Effector memory CD4-positive, alpha-beta T cell (primary cell): ENCODE data around the gene TBKBP1.
A peak's percentile ranks its signal among the peaks of the same experiment; 100 is the strongest.

Experiments
- DNase-seq, 3 donors: peaks; one replicate each; pipeline ENCODE4 v3.0.0-alpha.2; 2020
- H3K27ac ChIP-seq: 2 replicates; pipeline ENCODE4 v1.7.0; 2013; ENCODE audit warnings: mild to moderate bottlenecking, low read length, moderate library complexity; ENCODE audit not compliant: insufficient read depth, poor library complexity, severe bottlenecking
- H3K27me3 ChIP-seq: replicated peaks from 2 replicates; pipeline ENCODE4 v1.7.0; 2013; ENCODE audit warnings: mild to moderate bottlenecking, low read length; ENCODE audit not compliant: insufficient read depth, control insufficient read depth, poor library complexity, severe bottlenecking
- H3K36me3 ChIP-seq: 2 replicates; pipeline ENCODE4 v1.7.0; 2013; ENCODE audit warnings: mild to moderate bottlenecking, low read length, moderate library complexity; ENCODE audit not compliant: control insufficient read depth, insufficient read depth
- H3K4me1 ChIP-seq: 2 replicates; pipeline ENCODE4 v1.7.0; 2013; ENCODE audit warnings: low read length, mild to moderate bottlenecking; ENCODE audit not compliant: control insufficient read depth, insufficient read depth, poor library complexity, severe bottlenecking
- H3K4me3 ChIP-seq: 2 replicates; pipeline ENCODE4 v1.7.0; 2013; ENCODE audit warnings: low read length, low read depth, mild to moderate bottlenecking; ENCODE audit not compliant: insufficient read depth, poor library complexity, severe bottlenecking
- H3K9me3 ChIP-seq: 2 replicates; pipeline ENCODE4 v1.7.0; 2013; ENCODE audit warnings: mild to moderate bottlenecking, low read length, moderate library complexity; ENCODE audit not compliant: control insufficient read depth

The TBKBP1 gene

DNA sequence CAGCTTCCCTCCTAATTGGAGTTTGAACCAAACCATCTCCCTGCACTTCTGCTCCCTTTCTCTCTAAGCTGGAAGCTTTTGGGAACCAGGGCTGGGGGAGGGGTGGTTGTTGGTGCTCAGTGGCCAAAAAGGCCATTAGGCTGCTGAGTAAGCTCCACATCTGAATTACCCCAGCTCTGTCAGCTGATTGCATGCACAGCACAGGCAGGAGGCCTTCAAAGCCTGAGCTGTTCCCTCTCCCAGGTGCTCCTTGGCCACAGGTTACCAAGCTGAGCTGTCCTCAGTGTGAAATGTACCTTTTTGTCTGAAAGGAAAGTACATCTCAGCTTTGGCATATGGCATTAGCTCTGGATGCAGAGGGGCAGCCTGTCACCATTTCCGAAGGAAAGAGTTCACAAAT lies 6.2 kb upstream of the TBKBP1 start:
- H3K4me1 ChIP-seq, result peaks cover 4% of the 10 kb centered on the region
- no peak overlapping the region for H3K4me3 ChIP-seq
- no peak overlapping the region for H3K27ac ChIP-seq
- H3K36me3 ChIP-seq, result peaks cover 18% of the 10 kb centered on the region
- no peak for DNase-seq
- H3K9me3 ChIP-seq, result no peaks in the 10 kb centered on the region
- no peaks in the 10 kb centered on the region for H3K27me3 ChIP-seq

DNA sequence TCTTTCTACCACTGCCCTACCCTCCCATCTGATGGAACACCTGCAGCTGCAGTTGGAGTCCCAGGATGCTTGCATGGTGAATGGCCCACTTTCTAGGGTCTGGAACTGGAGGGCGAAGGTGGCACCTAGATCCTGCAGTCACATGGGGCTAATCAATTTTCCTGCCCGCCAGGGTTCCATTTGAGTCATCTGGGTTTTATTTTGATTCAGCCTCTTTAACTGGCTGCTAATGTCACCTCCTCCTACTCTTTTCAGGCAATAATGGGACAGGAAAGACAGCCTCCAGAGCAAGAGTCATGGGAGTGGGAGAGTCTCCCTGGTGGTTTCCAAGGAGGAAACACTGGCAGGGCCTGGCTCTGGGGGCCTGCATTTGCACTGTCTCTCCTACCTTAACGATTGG lies 3.8 kb upstream of the TBKBP1 start:
- DNase-seq, result no peak
- no peak overlapping the region for H3K27ac ChIP-seq
- peaks cover under 1% of the 10 kb centered on the region for H3K36me3 ChIP-seq
- H3K4me1 ChIP-seq, result peaks cover 10% of the 10 kb centered on the region
- no peaks in the 10 kb centered on the region for H3K9me3 ChIP-seq
- H3K27me3 ChIP-seq, result no peaks in the 10 kb centered on the region
- no peak overlapping the region for H3K4me3 ChIP-seq

- Histone ChIP-seq H3K4me1 (peaks cover 16% of the 10 kb centered on the region), H3K9me3 (no peaks in the 10 kb centered on the region), H3K27ac (no peak overlapping the region), H3K36me3 (no peaks in the 10 kb centered on the region), H3K27me3 (no peaks in the 10 kb centered on the region), H3K4me3 (no peak overlapping the region)
- DNase-seq, result no peak
These were observed 1.6 kb upstream of the TBKBP1 start for GRCh38 chr17:47692137-47692894.

GRCh38 chr17:47692895-47693730 lies 848 bp upstream of the TBKBP1 start:
- Histone ChIP-seq H3K4me1 (peaks cover 16% of the 10 kb centered on the region), H3K36me3 (no peaks in the 10 kb centered on the region), H3K27ac (no peak overlapping the region), H3K27me3 (no peaks in the 10 kb centered on the region), H3K4me3 (peak overlapping the region; percentile 89), H3K9me3 (no peaks in the 10 kb centered on the region)
- no peak for DNase-seq

- no peak for DNase-seq
- Histone ChIP-seq H3K36me3 (no peaks in the 10 kb centered on the region), H3K27ac (peak overlapping the region; percentile 48), H3K9me3 (no peaks in the 10 kb centered on the region), H3K27me3 (no peaks in the 10 kb centered on the region), H3K4me1 (peaks cover 21% of the 10 kb centered on the region), H3K4me3 (peak overlapping the region; percentile 89)
These were observed 844 bp downstream of the TBKBP1 start for GRCh38 chr17:47694581-47695428.

DNA sequence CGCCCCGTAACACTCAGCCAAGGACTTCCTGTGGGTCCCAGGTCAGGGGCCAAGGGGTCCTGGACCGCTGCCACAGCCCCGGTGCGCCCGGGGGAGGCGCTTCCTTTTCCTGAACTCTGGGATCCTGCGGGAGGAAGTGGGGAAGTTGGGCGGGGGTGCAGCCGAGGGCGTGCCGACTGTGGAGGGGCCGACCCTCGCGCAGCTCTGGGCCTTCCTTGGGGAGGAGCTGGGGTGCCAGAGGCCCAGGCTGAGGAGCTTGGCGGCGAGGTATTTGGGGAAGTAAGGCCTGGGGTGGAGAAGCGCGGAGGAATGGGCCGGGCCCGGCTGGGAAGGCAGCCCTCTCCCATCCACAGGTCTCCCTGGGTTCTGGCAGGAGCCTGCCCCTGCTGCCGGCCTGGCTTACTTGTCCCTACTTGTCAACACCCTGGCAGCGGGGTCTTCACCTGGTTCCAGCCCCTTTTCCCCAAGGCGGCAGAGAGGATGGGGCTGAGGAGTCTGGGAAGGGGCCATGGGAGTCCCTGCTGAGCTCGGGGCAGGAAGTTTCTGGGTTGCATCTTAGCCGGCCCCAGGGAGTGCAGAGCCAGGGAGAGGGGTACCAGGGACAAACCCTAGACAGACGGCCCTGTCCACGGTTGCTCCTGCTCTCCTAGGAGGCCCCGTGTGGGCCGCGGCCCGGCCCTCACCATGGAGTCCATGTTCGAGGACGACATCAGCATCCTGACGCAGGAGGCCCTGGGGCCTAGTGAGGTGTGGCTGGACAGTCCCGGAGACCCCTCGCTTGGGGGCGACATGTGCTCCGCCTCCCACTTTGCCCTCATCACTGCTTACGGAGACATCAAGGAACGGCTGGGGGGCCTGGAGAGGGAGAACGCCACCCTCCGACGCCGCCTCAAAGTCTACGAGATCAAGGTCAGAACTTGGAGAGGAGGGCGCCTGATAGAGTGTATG lies 1.7 kb downstream of the TBKBP1 start:
- Histone ChIP-seq H3K4me1 (peaks cover 23% of the 10 kb centered on the region), H3K27ac (no peak overlapping the region), H3K9me3 (no peaks in the 10 kb centered on the region), H3K36me3 (no peaks in the 10 kb centered on the region), H3K4me3 (peak overlapping the region; percentile 89), H3K27me3 (no peaks in the 10 kb centered on the region)
- no peak for DNase-seq

DNA sequence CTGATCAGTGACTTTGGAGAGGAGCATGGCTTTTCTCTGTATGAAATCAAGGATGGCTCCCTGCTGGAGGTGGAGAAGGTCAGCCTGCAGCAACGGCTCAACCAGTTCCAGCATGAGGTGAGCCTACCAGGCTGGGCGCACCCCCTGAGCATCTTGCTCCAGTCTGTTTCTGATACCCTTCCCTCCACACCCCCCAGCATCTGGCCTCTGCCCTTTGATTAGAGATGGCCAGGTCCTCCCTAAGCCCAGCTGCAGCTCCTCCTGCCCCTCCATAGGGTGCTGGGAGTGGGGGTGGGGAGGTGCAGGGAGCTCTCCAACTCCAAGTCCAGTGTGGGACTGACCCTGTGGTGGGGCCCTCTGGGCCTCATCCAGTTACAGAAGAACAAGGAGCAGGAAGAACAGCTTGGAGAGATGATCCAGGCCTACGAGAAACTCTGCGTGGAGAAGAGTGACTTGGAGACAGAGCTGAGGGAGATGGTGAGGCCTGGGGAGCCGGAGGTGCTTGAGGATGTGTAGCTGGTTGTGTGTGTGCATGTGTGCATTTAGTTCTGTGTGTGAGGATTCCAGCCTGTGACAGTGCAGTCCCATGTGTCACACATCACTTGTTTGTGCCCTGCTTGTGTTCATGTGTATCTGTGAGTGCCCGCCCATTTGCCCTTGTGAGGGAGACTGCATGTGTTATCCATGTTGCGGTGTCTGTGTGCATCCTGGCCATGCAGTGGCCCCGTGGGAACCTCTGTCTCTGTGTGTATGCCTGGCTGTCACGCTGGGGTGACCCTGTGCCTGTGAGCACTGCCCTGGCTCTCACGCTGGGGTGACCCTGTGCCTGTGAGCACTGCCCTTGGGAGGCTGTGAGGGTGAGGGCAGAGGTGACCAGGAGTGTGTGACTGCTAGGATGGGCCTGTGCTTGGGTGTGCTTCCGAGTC lies 3.0 kb downstream of the TBKBP1 start:
- Histone ChIP-seq H3K9me3 (no peaks in the 10 kb centered on the region), H3K27ac (no peak overlapping the region), H3K4me3 (no peak overlapping the region), H3K27me3 (no peaks in the 10 kb centered on the region), H3K4me1 (peaks cover 26% of the 10 kb centered on the region), H3K36me3 (no peaks in the 10 kb centered on the region)
- no peak for DNase-seq

- no peak overlapping the region for H3K4me3 ChIP-seq
- DNase-seq, result no peak
- peaks cover 33% of the 10 kb centered on the region for H3K4me1 ChIP-seq
- H3K27ac ChIP-seq, result no peak overlapping the region
- H3K9me3 ChIP-seq, result no peaks in the 10 kb centered on the region
- no peaks in the 10 kb centered on the region for H3K36me3 ChIP-seq
- no peaks in the 10 kb centered on the region for H3K27me3 ChIP-seq
These were observed 4.1 kb downstream of the TBKBP1 start for GRCh38 chr17:47697906-47698711.
